Stimulated activated CD8-positive, alpha-beta memory T cell treated with anti-CD3 and anti-CD28 coated beads, Interleukin-7, amount 100 ng/mL, for 24 hours (primary cell): ENCODE data around the gene ISM1.
A peak's percentile ranks its signal among the peaks of the same experiment; 100 is the strongest.
"Not testable (repeated sequence)": the region's sequence is repeated elsewhere in the genome, so short reads cannot be mapped to it uniquely, and the experiment has no call there.

Experiments used
- DNase-seq: peaks from one replicate; pipeline ENCODE4 v3.0.0-alpha.2; 2020; ENCODE audit warnings: low read depth

Gene ISM1

GRCh38 chr20:13221673-13222318 lies 722 bp downstream of the ISM1 start:
- DNase-seq, result peak; percentile 12

DNA sequence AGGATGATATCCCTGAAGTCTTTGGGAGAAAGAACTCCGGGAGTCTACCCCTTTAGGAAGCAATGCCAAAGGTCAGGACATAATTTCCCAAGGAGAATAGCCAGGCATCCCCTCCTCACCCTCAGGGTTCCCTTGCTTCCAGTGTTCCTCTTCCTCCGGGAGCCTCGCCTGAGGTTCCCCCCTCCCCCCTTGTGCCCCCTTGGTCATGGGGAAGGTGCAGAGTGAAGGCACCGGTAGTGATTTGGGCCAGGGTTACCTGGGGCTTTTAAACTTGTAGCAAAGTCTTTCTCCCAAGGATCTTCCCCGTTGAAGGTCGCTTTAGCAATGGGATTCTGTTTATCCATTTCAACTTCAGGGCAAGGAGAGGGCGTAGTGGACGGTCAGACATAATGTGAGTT lies 1.2 kb downstream of the ISM1 start:
- no peak for DNase-seq

DNA sequence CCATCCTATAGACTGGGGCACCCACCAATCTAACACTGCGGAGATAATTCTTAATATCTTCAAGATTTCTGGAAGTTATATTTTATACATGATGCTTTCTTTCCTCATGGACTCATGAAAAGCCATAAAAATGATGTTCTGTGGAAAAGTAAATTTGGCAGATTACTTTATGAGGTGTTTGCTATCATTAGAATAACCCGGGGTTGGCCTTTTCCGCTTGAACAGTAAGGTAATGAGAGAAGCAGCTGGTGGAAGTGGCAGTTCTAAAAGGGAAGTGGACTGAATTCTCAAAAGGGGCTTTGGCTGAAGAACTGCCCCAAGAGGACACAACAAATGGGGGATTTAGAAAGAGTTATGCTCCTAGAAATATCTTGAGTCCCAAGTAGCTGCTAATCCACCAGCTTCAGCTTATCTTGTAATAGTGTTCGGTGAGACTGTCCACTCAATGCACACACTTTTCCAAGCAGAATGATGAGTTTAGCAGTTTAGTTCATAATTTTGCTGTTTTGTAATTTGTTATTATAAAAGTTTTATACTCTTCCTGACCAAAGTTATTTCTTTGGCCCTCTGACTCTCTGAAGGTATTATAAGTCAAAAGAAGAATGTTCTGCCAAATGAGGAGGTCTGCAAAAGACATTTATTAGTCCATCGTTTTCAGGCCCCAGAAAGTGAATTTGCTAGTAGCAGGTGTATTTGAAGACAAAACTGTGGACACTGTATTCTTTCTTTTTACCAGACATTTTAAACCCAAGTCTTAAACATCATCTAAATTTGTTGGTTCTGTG lies 2.9 kb downstream of the ISM1 start:
- DNase-seq, result no peak

- no peak for DNase-seq
Observed at GRCh38 chr20:13226367-13226766, 5.3 kb downstream of the ISM1 start.

DNA sequence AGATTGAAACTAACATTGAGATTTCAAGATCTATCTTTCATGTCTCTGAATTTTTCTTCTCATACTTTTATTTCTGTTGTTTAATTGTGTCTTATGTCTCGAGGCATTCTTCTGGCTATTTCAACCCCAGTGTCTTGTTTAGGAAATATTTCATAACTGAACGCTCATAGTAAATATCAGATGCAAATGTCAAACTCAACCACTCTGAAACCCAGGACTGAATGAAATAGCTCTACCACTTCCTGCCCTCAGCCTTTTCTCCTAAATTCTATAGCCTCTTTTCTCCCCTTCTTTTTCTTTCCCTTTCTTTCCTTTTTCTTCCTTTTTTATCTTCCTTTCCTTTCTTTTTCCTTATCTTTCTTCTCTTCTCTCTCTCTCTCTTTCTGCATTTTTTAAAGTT lies 7.7 kb downstream of the ISM1 start:
- no peak for DNase-seq

GRCh38 chr20:13229538-13229937 lies 8.5 kb downstream of the ISM1 start:
- DNase-seq, result no peak

DNA sequence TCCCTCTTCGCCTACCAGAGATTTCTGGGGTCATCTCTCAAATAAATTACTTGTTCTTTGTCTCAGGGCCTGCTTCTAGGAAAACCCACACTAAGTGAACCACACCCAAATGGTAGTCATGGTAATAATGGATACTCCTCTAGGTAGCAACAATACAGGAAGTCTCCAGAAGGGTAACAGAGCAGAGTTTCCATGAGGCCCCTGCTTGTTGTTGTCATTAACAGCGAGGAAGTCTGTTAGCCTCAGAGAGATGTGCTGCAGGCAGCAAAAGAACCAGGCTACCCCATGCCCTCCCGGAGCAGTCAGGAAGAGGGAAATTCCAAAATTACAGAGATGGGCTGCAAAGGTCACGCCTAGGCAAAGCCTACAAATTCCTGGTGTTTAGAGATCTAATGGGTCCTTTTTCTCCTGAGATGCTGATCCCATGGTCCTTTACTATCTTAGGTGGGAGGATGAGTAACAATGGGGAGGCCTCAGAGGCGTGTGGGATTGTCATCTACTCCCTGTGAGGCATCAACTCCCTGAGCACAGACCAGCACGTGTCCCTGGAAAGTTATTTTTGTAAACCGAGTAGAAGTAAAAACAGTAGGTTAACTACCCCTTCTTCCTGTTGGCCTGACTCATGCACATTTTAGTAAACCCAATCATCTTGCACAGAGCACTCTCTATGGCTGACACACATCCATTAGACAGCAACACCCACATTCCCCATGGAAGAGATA lies 10.1 kb downstream of the ISM1 start:
- DNase-seq, result no peak

DNA sequence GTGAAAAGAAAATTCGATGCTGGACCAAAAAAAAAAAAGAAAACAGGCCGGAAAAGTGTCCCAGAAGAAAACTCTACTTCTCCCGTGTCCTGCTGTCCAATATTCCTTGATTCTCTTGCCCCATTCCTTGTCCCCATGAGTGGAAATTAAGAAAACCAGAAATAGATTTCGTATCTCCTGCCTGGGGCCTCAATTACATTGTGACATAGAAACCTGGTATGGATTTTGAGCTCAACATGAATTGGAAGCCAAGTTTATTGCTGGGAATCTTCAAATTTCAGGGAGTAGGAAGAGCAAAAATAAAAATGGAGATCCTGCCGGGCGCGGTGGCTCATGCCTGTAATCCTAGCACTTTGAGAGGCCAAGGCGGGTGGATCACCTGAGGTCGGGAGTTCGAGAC lies 11.9 kb downstream of the ISM1 start:
- DNase-seq, result no peak

GRCh38 chr20:13234961-13235360 lies 13.9 kb downstream of the ISM1 start:
- no peak for DNase-seq

- DNase-seq, result not testable (repeated sequence)
Observed at GRCh38 chr20:13236360-13236759, 15.3 kb downstream of the ISM1 start.

- DNase-seq, result no peak
Observed at GRCh38 chr20:13236990-13237720, 16.1 kb downstream of the ISM1 start.

- no peak for DNase-seq
Observed at GRCh38 chr20:13238001-13238653, 17.1 kb downstream of the ISM1 start.

- no peak for DNase-seq
Observed at GRCh38 chr20:13243826-13244376, 22.8 kb downstream of the ISM1 start.

DNA sequence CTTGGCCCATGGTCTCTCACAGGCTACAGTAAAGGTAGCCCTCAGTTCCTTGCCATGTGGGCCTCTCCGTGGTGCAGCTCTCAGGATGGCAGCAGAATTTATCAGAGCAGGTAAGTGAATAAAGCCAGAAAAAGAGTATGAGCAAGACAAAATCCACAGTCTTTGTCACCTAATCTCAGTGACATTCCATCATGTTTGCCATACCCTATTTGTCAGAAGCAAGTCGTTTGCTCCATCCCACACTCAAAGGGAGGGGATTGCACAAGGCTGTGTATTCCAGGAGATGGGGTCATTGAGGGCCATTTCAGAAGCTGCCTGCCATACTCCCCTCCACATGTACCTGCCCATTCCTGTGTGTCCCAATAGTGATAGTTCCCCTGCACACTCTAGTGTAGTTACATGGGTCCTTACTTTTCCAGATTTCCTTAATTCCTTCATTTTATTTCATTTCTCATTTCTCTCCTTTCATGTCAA lies 24.2 kb downstream of the ISM1 start:
- no peak for DNase-seq

- no peak for DNase-seq
Observed at GRCh38 chr20:13249118-13249797, 28.2 kb downstream of the ISM1 start.

DNA sequence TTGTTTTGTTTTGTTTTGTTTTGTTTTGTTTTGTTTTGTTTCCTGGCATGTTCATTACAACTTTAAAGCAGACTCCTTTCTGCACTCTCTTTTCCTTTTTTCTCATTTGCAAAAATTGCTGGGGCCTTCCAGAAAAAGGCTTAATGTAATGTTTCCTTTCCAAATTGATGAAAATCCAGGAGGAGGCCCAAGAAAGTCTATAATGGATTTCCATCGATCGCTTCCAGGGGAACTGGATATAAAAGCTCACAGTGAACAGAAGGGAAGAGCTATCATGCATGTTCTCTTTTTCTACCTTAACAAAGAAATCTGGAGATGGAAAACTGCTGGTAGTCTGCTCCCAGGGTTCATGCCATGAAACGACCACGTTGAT lies 28.7 kb downstream of the ISM1 start:
- no peak for DNase-seq

DNA sequence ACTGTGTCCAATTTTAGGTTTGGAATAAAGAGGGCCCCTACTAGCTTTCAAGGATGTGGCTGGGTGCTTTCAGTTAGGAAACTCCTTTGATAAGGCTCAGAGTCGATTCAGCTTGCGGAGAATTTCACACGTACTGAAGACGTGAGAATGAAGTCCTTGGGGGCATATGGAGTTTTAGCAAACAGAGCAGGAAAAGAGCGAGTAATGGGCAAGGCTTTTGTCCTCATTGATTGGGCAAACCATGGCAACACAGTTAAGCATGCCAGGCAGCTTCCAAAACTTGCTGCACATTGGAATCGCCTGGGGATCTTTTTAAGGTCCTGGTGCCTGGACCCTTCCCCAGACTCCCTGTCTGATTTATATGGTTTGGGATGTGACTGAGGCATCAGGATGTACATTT lies 29.2 kb downstream of the ISM1 start:
- DNase-seq, result no peak

- DNase-seq, result no peak
Observed at GRCh38 chr20:13251106-13251903, 30.2 kb downstream of the ISM1 start.

DNA sequence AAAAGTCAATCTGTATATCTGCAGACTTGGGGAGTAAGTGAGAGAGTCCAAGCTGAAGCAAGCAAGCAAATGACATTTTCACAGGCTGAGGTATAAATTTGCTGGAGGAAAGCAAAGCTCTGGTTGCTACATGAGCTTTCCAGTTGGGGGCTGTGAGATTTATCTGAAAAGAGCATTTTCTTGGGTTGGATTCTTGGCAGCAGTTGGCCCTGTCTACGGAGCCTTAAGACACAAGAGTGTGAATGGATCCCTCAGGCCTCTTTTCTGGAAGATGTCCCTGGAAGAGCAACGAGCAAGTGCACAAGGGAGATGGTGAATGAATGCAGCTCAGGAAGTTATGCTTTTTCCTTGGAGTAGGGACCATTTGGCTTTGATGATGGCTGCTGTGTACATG lies 30.8 kb downstream of the ISM1 start:
- no peak for DNase-seq

GRCh38 chr20:13255356-13255755 lies 34.3 kb downstream of the ISM1 start:
- no peak for DNase-seq
